ENCODE results near the gene MSMB. TPM values are rescaled to one million over a fixed set of nuclear protein-coding genes. Genes with fewer than 3 reads are reported as not detected.
"Not testable (repeated sequence)": the region's sequence is repeated elsewhere in the genome, so short reads cannot be mapped to it uniquely, and the experiment has no call there.

The MSMB gene
- not detected in 2 replicates for total RNA-seq (2014; rRNA removed; shearing (Covaris generic))

- DNase-seq (ENCODE audit: low spot score): peak; percentile 21
These were observed at the start of gene MSMB for GRCh38 chr10:46046261-46046660. MSMB (minus strand) TSS chr10:46046269; CDS start chr10:46046237, 32 bp downstream.

- DNase-seq (ENCODE audit: low spot score): no peak
These were observed 49.1 kb upstream of the MSMB start for GRCh38 chr10:46094931-46095750.

GRCh38 chr10:46094197-46094500, 48.1 kb upstream of the MSMB start:
- no peak for DNase-seq (ENCODE audit: low spot score)

- DNase-seq (ENCODE audit: low spot score): not testable (repeated sequence)
These were observed 47.5 kb upstream of the MSMB start for GRCh38 chr10:46093316-46094196.

GRCh38 chr10:46092524-46093081, 46.5 kb upstream of the MSMB start:
- DNase-seq (ENCODE audit: low spot score): no peak

GRCh38 chr10:46091828-46092523, 45.9 kb upstream of the MSMB start:
- no peak for DNase-seq (ENCODE audit: low spot score)

- DNase-seq (ENCODE audit: low spot score): no peak
These were observed 45.2 kb upstream of the MSMB start for GRCh38 chr10:46091080-46091827.

GRCh38 chr10:46090258-46090812, 44.3 kb upstream of the MSMB start:
- no peak for DNase-seq (ENCODE audit: low spot score)

- DNase-seq (ENCODE audit: low spot score): not testable (repeated sequence)
These were observed 41.3 kb upstream of the MSMB start for GRCh38 chr10:46087381-46087780.

- DNase-seq (ENCODE audit: low spot score): no peak
These were observed 38.5 kb upstream of the MSMB start for GRCh38 chr10:46084321-46085165.

- no peak for DNase-seq (ENCODE audit: low spot score)
These were observed 34.8 kb upstream of the MSMB start for GRCh38 chr10:46080886-46081285.

- DNase-seq (ENCODE audit: low spot score): no peak
These were observed 33.9 kb upstream of the MSMB start for GRCh38 chr10:46079831-46080585.

- no peak for DNase-seq (ENCODE audit: low spot score)
These were observed 31.8 kb upstream of the MSMB start for GRCh38 chr10:46077731-46078413.

- DNase-seq (ENCODE audit: low spot score): no peak
These were observed 31.1 kb upstream of the MSMB start for GRCh38 chr10:46077141-46077554.

- no peak for DNase-seq (ENCODE audit: low spot score)
These were observed 29.8 kb upstream of the MSMB start for GRCh38 chr10:46075869-46076268.

GRCh38 chr10:46074196-46074946, 28.3 kb upstream of the MSMB start:
- no peak for DNase-seq (ENCODE audit: low spot score)

- no peak for DNase-seq (ENCODE audit: low spot score)
These were observed 27.5 kb upstream of the MSMB start for GRCh38 chr10:46073564-46073963.

- DNase-seq (ENCODE audit: low spot score): no peak
These were observed 24.7 kb upstream of the MSMB start for GRCh38 chr10:46070749-46071148.

Measured in HT-29 (cell line).